GM23338 (cell line): ENCODE data around the gene DTX1. TPM values are rescaled to one million over a fixed set of nuclear protein-coding genes. Genes with fewer than 3 reads are reported as not detected.
"Not testable (repeated sequence)": the region's sequence is repeated elsewhere in the genome, so short reads cannot be mapped to it uniquely, and the experiment has no call there.

ENCODE experiments used
- ATAC-seq: fragments of 200-7000 bp; cut with Tn5 transposase; 3 replicates; pipeline ENCODE4 v1.9.1; 2020
- DNase-seq: peaks from one replicate; pipeline ENCODE4 v3.0.0-alpha.2; 2015; ENCODE audit warnings: low spot score
- H2AFZ ChIP-seq: fragments of 200-600 bp; sonication (generic); 2 replicates; pipeline ENCODE4 v1.8.0; 2016; ENCODE audit warnings: antibody characterized with exemption, mild to moderate bottlenecking, moderate library complexity
- H3F3A ChIP-seq: fragments of 200-600 bp; sonication (generic); replicated peaks from 2 replicates; pipeline ENCODE4 v1.8.0; 2017; ENCODE audit warnings: antibody characterized with exemption, mixed run types, low read depth
- H3K27ac ChIP-seq: fragments of 200-600 bp; sonication (generic); 2 replicates; pipeline ENCODE4 v1.6.1; 2016; ENCODE audit warnings: low read depth
- H3K27me3 ChIP-seq: fragments of 200-600 bp; sonication (generic); 2 replicates; pipeline ENCODE4 v1.8.0; 2016; ENCODE audit warnings: mild to moderate bottlenecking, mixed run types, moderate library complexity; ENCODE audit not compliant: insufficient read depth
- H3K36me3 ChIP-seq: fragments of 200-600 bp; sonication (generic); 2 replicates; pipeline ENCODE4 v1.8.0; 2016; ENCODE audit warnings: mild to moderate bottlenecking; ENCODE audit not compliant: insufficient read depth
- H3K4me1 ChIP-seq: fragments of 200-600 bp; sonication (generic); 2 replicates; pipeline ENCODE4 v1.8.0; 2016; ENCODE audit warnings: mild to moderate bottlenecking, moderate library complexity; ENCODE audit not compliant: insufficient read depth
- H3K4me2 ChIP-seq: fragments of 200-600 bp; sonication (generic); 2 replicates; pipeline ENCODE4 v1.7.1; 2017; ENCODE audit warnings: mixed run types
- H3K4me3 ChIP-seq: fragments of 200-600 bp; sonication (generic); 2 replicates; pipeline ENCODE4 v1.6.1; 2016; ENCODE audit warnings: mixed run types
- H3K79me2 ChIP-seq: fragments of 200-600 bp; sonication (generic); replicated peaks from 2 replicates; pipeline ENCODE4 v1.8.0; 2017; ENCODE audit warnings: mild to moderate bottlenecking; ENCODE audit not compliant: insufficient read depth
- H3K9me2 ChIP-seq: fragments of 200-600 bp; sonication (generic); 2 replicates; pipeline ENCODE4 v1.8.0; 2017; ENCODE audit not compliant: insufficient read depth
- H4K20me1 ChIP-seq: fragments of 200-600 bp; sonication (generic); replicated peaks from 2 replicates; pipeline ENCODE4 v1.8.0; 2017; ENCODE audit warnings: mild to moderate bottlenecking; ENCODE audit not compliant: insufficient read depth
- H3K27ac Mint-ChIP-seq: 2 replicates; pipeline ENCODE4 v1.8.0; 2020; ENCODE audit warnings: inconsistent platforms, mild to moderate bottlenecking, moderate library complexity, mixed read lengths
- H3K27me3 Mint-ChIP-seq: 3 replicates; pipeline ENCODE4 v1.8.0; 2022; ENCODE audit warnings: low read depth, mild to moderate bottlenecking, moderate library complexity, mixed read lengths, inconsistent platforms; ENCODE audit not compliant: insufficient read depth, poor library complexity
- H3K36me3 Mint-ChIP-seq: 3 replicates; pipeline ENCODE4 v1.8.0; 2021; ENCODE audit warnings: low read depth, mild to moderate bottlenecking, inconsistent platforms, moderate library complexity, mixed read lengths
- H3K4me1 Mint-ChIP-seq: 3 replicates; pipeline ENCODE4 v1.8.0; 2020; ENCODE audit warnings: mild to moderate bottlenecking, inconsistent platforms, mixed read lengths
- H3K4me3 Mint-ChIP-seq: 3 replicates; pipeline ENCODE4 v1.8.0; 2021; ENCODE audit warnings: moderate library complexity, mild to moderate bottlenecking, inconsistent platforms, mixed read lengths
- H3K9me3 Mint-ChIP-seq: 3 replicates; pipeline ENCODE4 v1.8.0; 2020; ENCODE audit warnings: moderate library complexity, mild to moderate bottlenecking, inconsistent platforms, mixed read lengths
- EZH2phosphoT487 ChIP-seq: fragments of 200-600 bp; sonication (generic); IDR thresholded peaks from one replicate; pipeline ENCODE4 v1.8.1; 2018; ENCODE audit warnings: antibody characterized with exemption; ENCODE audit not compliant: unreplicated experiment
- NANOG ChIP-seq: IDR thresholded peaks from 2 replicates; pipeline ENCODE4 v1.6.1; 2016; ENCODE audit warnings: antibody characterized with exemption, borderline replicate concordance
- STAT1 ChIP-seq: IDR thresholded peaks from one replicate; pipeline ENCODE4 v1.6.1; 2016; ENCODE audit warnings: antibody characterized with exemption; ENCODE audit not compliant: unreplicated experiment
- ZNF114 ChIP-seq: fragments of 250-450 bp; sonication (Bioruptor Pico); IDR thresholded peaks from 2 replicates; pipeline ENCODE4 v1.5.0; 2020; ENCODE audit warnings: mild to moderate bottlenecking, moderate library complexity
- polyA plus RNA-seq: library from polyadenylated mRNA; unstranded; fragments of >200 nt; fragmentation: Nextera tagmentation; extraction: Ambion mirVana; gene quantifications from 2 replicates; pipeline ENCODE4 v1.2.1, GENCODE V29; 2016
- total RNA-seq: library from RNA; depleted of rRNA; stranded (reverse); fragments of >200 nt; shearing (Covaris generic); gene quantifications from 2 replicates; pipeline ENCODE4 v1.2.3, GENCODE V29; 2014
- TF ChIP-seq, protein P1 (sequence below): IDR thresholded peaks from 2 replicates; pipeline ENCODE4 v1.6.1; 2016; ENCODE audit warnings: antibody characterized with exemption
- TF ChIP-seq, protein P2 (sequence below): fragments of 250-450 bp; sonication (Bioruptor Pico); IDR thresholded peaks from 2 replicates; pipeline ENCODE4 v1.5.0; 2020; ENCODE audit warnings: mild to moderate bottlenecking, moderate library complexity
- TF ChIP-seq, protein P3 (sequence below): IDR thresholded peaks from one replicate; pipeline ENCODE4 v1.6.1; 2018; ENCODE audit warnings: antibody characterized with exemption; ENCODE audit not compliant: unreplicated experiment
- TF ChIP-seq, protein P4 (sequence below), 2 experiments: fragments of 200-600 bp in 1 of 2; sonication (generic) in 1 of 2; conservative IDR thresholded peaks; 2 replicates each; pipeline versions ENCODE4 v1.5.1 to v1.6.1; 2016 to 2017; ENCODE audit warnings: antibody characterized with exemption in 2 of 2, low read depth in 2 of 2, mild to moderate bottlenecking in 2 of 2, moderate library complexity in 1 of 2

Gene DTX1
- total and polyA plus RNA-seq, 2 experiments from 2014 or later: 1.6 to 9.0 TPM

DNA sequence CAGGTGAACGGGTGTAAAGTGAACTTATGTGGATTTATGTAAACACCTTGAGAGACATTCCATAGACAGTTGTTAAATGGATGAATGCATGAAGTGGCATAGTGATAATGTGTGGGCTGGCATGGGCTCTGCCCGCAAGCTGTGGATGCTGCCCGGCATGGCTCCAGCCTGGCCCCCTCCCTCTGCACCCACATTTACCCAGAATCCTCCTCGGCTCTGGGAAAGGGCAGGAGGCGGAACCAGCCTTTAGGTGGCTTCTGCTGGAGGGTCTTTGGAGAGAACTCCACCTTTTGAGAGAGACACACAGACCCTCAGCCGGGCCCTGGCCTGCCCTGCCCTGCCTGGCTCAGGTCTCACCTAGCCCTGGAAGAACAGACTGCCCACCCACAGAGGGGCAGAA lies 60.3 kb downstream of the DTX1 start (continued):
- TF ChIP-seq NANOG (no peak), ZNF114 (CRISPR knock-in tag) (no peak)
- TF ChIP-seq, protein P1, sequence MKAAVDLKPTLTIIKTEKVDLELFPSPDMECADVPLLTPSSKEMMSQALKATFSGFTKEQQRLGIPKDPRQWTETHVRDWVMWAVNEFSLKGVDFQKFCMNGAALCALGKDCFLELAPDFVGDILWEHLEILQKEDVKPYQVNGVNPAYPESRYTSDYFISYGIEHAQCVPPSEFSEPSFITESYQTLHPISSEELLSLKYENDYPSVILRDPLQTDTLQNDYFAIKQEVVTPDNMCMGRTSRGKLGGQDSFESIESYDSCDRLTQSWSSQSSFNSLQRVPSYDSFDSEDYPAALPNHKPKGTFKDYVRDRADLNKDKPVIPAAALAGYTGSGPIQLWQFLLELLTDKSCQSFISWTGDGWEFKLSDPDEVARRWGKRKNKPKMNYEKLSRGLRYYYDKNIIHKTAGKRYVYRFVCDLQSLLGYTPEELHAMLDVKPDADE: no peak

DNA sequence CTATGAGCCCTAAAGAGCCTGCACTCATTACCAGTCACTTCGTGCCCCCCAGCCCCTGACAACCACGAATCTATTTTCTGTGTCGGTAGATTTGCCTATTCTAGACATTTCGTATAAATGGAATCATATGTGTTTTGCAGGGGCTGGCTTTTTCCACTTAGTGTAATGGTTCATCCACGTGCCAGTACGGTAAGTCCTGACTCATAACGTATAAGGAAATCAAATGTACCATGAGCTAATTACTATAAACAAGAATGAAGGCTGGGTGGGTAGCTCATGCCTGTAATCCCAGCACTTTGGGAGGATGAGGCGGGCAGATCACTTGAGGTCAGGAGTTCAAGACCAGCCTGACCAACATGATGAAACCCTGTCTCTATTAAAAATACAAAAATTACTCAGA lies 61.2 kb downstream of the DTX1 start:
- H3K36me3 Mint-ChIP-seq, H3K9me2 ChIP-seq, H3K9me3 Mint-ChIP-seq, H3K4me2 ChIP-seq, ATAC-seq, H3K4me3 ChIP-seq, H4K20me1 ChIP-seq, H3K27ac ChIP-seq, H3F3A ChIP-seq, H3K4me1 ChIP-seq, H3K27ac Mint-ChIP-seq, H3K4me3 Mint-ChIP-seq, DNase-seq, H3K79me2 ChIP-seq, H2AFZ ChIP-seq, H3K27me3 ChIP-seq, H3K36me3 ChIP-seq: not testable (repeated sequence)
- peaks cover 12% of the 10 kb centered on the region for H3K4me1 Mint-ChIP-seq
- H3K27me3 Mint-ChIP-seq: peaks cover 10% of the 10 kb centered on the region

DNA sequence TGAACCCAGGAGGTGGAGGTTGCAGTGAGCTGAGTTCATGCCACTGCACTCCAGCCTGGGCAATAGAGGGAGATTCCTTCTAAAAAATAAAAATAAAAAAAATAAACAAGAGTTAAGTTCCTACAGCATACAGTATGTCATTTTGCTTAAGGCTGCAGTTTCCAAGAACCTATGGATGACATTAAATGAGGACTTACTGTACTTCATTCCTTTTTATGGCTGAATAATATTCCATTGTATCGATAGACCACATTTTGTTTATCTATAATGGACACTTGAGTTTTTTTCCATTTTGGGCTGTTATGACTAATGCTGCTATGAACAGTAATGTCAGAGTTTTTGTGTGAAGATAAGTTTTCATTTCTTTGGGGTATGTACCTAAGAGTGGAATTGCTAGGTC lies 61.6 kb downstream of the DTX1 start:
- H3K4me1 Mint-ChIP-seq: peaks cover 10% of the 10 kb centered on the region
- no peak overlapping the region for H3K27ac ChIP-seq
- peaks cover 5% of the 10 kb centered on the region; the same call in 1 of the 2 replicates for H3K4me1 ChIP-seq
- H3K9me2 ChIP-seq: no peaks in the 10 kb centered on the region
- no peaks in the 10 kb centered on the region for H3K36me3 ChIP-seq
- peaks cover 4% of the 10 kb centered on the region; the same call in 2 of the 3 replicates for H3K9me3 Mint-ChIP-seq
- H2AFZ ChIP-seq: no peak overlapping the region
- H3K4me2 ChIP-seq: no peak overlapping the region
- peaks cover under 1% of the 10 kb centered on the region; the same call in 1 of the 3 replicates for H3K36me3 Mint-ChIP-seq
- H3K27me3 ChIP-seq: no peaks in the 10 kb centered on the region
- H3K27me3 Mint-ChIP-seq: peaks cover 10% of the 10 kb centered on the region
- H3K27ac Mint-ChIP-seq: no peak overlapping the region
- no peaks in the 10 kb centered on the region for H3F3A ChIP-seq
- no peak overlapping the region for H3K4me3 ChIP-seq
- no peaks in the 10 kb centered on the region for H3K79me2 ChIP-seq
- ATAC-seq (no peak), DNase-seq (no peak)
- no peak overlapping the region for H3K4me3 Mint-ChIP-seq
- no peaks in the 10 kb centered on the region; the same call in 1 of the 2 replicates for H4K20me1 ChIP-seq
- TF ChIP-seq STAT1 (no peak), EZH2phosphoT487 (no peak)
- TF ChIP-seq, protein P2, sequence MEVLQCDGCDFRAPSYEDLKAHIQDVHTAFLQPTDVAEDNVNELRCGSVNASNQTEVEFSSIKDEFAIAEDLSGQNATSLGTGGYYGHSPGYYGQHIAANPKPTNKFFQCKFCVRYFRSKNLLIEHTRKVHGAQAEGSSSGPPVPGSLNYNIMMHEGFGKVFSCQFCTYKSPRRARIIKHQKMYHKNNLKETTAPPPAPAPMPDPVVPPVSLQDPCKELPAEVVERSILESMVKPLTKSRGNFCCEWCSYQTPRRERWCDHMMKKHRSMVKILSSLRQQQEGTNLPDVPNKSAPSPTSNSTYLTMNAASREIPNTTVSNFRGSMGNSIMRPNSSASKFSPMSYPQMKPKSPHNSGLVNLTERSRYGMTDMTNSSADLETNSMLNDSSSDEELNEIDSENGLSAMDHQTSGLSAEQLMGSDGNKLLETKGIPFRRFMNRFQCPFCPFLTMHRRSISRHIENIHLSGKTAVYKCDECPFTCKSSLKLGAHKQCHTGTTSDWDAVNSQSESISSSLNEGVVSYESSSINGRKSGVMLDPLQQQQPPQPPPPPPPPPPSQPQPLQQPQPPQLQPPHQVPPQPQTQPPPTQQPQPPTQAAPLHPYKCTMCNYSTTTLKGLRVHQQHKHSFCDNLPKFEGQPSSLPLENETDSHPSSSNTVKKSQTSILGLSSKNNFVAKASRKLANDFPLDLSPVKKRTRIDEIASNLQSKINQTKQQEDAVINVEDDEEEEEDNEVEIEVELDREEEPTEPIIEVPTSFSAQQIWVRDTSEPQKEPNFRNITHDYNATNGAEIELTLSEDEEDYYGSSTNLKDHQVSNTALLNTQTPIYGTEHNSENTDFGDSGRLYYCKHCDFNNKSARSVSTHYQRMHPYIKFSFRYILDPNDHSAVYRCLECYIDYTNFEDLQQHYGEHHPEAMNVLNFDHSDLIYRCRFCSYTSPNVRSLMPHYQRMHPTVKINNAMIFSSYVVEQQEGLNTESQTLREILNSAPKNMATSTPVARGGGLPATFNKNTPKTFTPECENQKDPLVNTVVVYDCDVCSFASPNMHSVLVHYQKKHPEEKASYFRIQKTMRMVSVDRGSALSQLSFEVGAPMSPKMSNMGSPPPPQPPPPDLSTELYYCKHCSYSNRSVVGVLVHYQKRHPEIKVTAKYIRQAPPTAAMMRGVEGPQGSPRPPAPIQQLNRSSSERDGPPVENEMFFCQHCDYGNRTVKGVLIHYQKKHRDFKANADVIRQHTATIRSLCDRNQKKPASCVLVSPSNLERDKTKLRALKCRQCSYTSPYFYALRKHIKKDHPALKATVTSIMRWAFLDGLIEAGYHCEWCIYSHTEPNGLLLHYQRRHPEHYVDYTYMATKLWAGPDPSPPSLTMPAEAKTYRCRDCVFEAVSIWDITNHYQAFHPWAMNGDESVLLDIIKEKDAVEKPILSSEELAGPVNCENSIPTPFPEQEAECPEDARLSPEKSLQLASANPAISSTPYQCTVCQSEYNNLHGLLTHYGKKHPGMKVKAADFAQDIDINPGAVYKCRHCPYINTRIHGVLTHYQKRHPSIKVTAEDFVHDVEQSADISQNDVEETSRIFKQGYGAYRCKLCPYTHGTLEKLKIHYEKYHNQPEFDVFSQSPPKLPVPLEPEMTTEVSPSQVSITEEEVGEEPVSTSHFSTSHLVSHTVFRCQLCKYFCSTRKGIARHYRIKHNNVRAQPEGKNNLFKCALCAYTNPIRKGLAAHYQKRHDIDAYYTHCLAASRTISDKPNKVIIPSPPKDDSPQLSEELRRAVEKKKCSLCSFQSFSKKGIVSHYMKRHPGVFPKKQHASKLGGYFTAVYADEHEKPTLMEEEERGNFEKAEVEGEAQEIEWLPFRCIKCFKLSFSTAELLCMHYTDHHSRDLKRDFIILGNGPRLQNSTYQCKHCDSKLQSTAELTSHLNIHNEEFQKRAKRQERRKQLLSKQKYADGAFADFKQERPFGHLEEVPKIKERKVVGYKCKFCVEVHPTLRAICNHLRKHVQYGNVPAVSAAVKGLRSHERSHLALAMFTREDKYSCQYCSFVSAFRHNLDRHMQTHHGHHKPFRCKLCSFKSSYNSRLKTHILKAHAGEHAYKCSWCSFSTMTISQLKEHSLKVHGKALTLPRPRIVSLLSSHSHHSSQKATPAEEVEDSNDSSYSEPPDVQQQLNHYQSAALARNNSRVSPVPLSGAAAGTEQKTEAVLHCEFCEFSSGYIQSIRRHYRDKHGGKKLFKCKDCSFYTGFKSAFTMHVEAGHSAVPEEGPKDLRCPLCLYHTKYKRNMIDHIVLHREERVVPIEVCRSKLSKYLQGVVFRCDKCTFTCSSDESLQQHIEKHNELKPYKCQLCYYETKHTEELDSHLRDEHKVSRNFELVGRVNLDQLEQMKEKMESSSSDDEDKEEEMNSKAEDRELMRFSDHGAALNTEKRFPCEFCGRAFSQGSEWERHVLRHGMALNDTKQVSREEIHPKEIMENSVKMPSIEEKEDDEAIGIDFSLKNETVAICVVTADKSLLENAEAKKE (CRISPR knock-in tag): no peak
- TF ChIP-seq, protein P3, sequence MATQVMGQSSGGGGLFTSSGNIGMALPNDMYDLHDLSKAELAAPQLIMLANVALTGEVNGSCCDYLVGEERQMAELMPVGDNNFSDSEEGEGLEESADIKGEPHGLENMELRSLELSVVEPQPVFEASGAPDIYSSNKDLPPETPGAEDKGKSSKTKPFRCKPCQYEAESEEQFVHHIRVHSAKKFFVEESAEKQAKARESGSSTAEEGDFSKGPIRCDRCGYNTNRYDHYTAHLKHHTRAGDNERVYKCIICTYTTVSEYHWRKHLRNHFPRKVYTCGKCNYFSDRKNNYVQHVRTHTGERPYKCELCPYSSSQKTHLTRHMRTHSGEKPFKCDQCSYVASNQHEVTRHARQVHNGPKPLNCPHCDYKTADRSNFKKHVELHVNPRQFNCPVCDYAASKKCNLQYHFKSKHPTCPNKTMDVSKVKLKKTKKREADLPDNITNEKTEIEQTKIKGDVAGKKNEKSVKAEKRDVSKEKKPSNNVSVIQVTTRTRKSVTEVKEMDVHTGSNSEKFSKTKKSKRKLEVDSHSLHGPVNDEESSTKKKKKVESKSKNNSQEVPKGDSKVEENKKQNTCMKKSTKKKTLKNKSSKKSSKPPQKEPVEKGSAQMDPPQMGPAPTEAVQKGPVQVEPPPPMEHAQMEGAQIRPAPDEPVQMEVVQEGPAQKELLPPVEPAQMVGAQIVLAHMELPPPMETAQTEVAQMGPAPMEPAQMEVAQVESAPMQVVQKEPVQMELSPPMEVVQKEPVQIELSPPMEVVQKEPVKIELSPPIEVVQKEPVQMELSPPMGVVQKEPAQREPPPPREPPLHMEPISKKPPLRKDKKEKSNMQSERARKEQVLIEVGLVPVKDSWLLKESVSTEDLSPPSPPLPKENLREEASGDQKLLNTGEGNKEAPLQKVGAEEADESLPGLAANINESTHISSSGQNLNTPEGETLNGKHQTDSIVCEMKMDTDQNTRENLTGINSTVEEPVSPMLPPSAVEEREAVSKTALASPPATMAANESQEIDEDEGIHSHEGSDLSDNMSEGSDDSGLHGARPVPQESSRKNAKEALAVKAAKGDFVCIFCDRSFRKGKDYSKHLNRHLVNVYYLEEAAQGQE: no peak
- TF ChIP-seq, protein P4, sequence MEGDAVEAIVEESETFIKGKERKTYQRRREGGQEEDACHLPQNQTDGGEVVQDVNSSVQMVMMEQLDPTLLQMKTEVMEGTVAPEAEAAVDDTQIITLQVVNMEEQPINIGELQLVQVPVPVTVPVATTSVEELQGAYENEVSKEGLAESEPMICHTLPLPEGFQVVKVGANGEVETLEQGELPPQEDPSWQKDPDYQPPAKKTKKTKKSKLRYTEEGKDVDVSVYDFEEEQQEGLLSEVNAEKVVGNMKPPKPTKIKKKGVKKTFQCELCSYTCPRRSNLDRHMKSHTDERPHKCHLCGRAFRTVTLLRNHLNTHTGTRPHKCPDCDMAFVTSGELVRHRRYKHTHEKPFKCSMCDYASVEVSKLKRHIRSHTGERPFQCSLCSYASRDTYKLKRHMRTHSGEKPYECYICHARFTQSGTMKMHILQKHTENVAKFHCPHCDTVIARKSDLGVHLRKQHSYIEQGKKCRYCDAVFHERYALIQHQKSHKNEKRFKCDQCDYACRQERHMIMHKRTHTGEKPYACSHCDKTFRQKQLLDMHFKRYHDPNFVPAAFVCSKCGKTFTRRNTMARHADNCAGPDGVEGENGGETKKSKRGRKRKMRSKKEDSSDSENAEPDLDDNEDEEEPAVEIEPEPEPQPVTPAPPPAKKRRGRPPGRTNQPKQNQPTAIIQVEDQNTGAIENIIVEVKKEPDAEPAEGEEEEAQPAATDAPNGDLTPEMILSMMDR (conservative IDR thresholded peaks at IDR 0.05; ENCODE audit: low read depth in 2 of 2): no peak
